Body of pancreas (tissue), 4 donors: Measurements from ENCODE around the gene RSPRY1. TPM values are rescaled to one million over a fixed set of nuclear protein-coding genes. Genes with fewer than 3 reads are reported as not detected.

ENCODE experiments used
- ATAC-seq: fragments of 150-250 bp; one replicate; pipeline ENCODE4 v1.9.1; 2016
- DNase-seq, 4 donors: peaks; one replicate each; pipeline ENCODE4 v3.0.0-alpha.2; 2019
- H3K27ac ChIP-seq, 4 donors: fragments of 200-600 bp; sonication (generic); 1 replicate in 3 of 4; 2 replicates in 1 of 4; pipeline versions ENCODE4 v1.5.1 to v1.6.1; 2016 to 2019; ENCODE audit warnings: mild to moderate bottlenecking in 1 of 4, mixed read lengths in 1 of 4, moderate library complexity in 1 of 4
- H3K27me3 ChIP-seq, 2 donors: fragments of 200-600 bp; sonication (generic); one replicate each; pipeline ENCODE4 v1.6.0; 2016; ENCODE audit warnings: mild to moderate bottlenecking in 1 of 2
- H3K36me3 ChIP-seq, 2 donors: fragments of 200-600 bp; sonication (generic); replicated peaks in 1 of 2; 2 replicates each; pipeline ENCODE4 v1.5.1; 2016; ENCODE audit warnings: low read depth in 2 of 2; ENCODE audit not compliant: insufficient read depth in 1 of 2
- H3K4me1 ChIP-seq: fragments of 200-600 bp; sonication (generic); one replicate; pipeline ENCODE4 v1.6.0; 2016
- H3K4me3 ChIP-seq, 2 donors: fragments of 200-600 bp; sonication (generic); 1 replicate in 1 of 2; 2 replicates in 1 of 2; pipeline ENCODE4 v1.5.1; 2016 to 2019
- H3K9me3 ChIP-seq, 3 donors: fragments of 200-600 bp; sonication (generic); 1 replicate in 2 of 3; 2 replicates in 1 of 3; pipeline ENCODE4 v1.5.1; 2016
- CTCF ChIP-seq, 7 experiments: fragments of 450-650 bp in 4 of 7; fragments of 200-600 bp in 3 of 7; sonication (generic) in 3 of 7; IDR thresholded peaks; one replicate each; pipeline ENCODE4 v1.5.1; 2016 to 2019; ENCODE audit warnings: antibody characterized with exemption in 7 of 7
- POLR2A ChIP-seq, 3 donors: fragments of 450-650 bp; IDR thresholded peaks; one replicate each; pipeline ENCODE4 v1.6.1; 2016; ENCODE audit warnings: antibody characterized with exemption in 3 of 3, mild to moderate bottlenecking in 2 of 3
- WGBS, 2 donors: methylation state at CpG; one replicate each; pipeline ENCODE4 v1.1.5; 2017; 5-methylcytosine and 5-hydroxymethylcytosine counted together
- intact Hi-C: fragments of 100-400 bp; cut with DNase I; formaldehyde crosslinking; loops from one replicate; pipeline ENCODE4 v1.15.1; 2023
- total RNA-seq, 2 donors: library from RNA; depleted of rRNA; stranded (reverse); fragments of >200 nt; gene quantifications; one replicate each; pipeline ENCODE4 v1.1.0, GENCODE V29; 2016

Gene RSPRY1
- total RNA-seq, 2 donors from 2014 or later, result 13.8 to 31.4 TPM

GRCh38 chr16:57145046-57146021, 40.8 kb upstream of the RSPRY1 start:
- Histone ChIP-seq H3K4me3 (no peak overlapping the region), H3K4me1 (peaks cover 16% of the 10 kb centered on the region), H3K27me3 (no peaks in the 10 kb centered on the region), H3K9me3 (no peaks in the 10 kb centered on the region), H3K27ac (no peak overlapping the region), H3K36me3 (no peaks in the 10 kb centered on the region)
- 59 to 74% methylated on average over 4 to 13 of the region's 14 CpGs for WGBS, 2 donors
- no peak for TF ChIP-seq CTCF (IDR thresholded peaks at IDR 0.05)
- no peak for TF ChIP-seq POLR2A (IDR thresholded peaks at IDR 0.05)
- intact Hi-C loops, result no loop called here
- no peak for DNase-seq
- ATAC-seq, result no peak

- no peak overlapping the region for H3K4me3 ChIP-seq
- intact Hi-C loops, result no loop called here
- H3K27ac ChIP-seq, result no peak overlapping the region
- WGBS, 2 donors, result 85 to 89% methylated on average over 7 to 20 of the region's 24 CpGs
- peaks cover 25% of the 10 kb centered on the region for H3K4me1 ChIP-seq
- TF ChIP-seq POLR2A (IDR thresholded peaks at IDR 0.05) (no peak), CTCF (IDR thresholded peaks at IDR 0.05) (no peak)
- ATAC-seq (no peak), DNase-seq (no peak)
- no peaks in the 10 kb centered on the region for H3K9me3 ChIP-seq
- H3K27me3 ChIP-seq, result no peaks in the 10 kb centered on the region
- H3K36me3 ChIP-seq, result no peaks in the 10 kb centered on the region
Measured at GRCh38 chr16:57146040-57146647, 40.0 kb upstream of the RSPRY1 start.

- peaks cover 26% of the 10 kb centered on the region for H3K4me1 ChIP-seq
- intact Hi-C loops, result no loop called here
Measured at GRCh38 chr16:57146735-57147134, 39.4 kb upstream of the RSPRY1 start.

GRCh38 chr16:57147381-57148221, 38.5 kb upstream of the RSPRY1 start:
- H3K36me3 ChIP-seq, result peaks cover 0 to 3% of the 10 kb centered on the region in 2 donors
- H3K4me1 ChIP-seq, result peaks cover 26% of the 10 kb centered on the region
- DNase-seq, result peak in 2 of 4 donors; percentile 16 to 27
- H3K27ac ChIP-seq, result peak overlapping the region in 2 of 4 donors; percentile 2 to 36
- H3K4me3 ChIP-seq, result no peak overlapping the region
- 43 to 45% methylated on average over 14 of the region's 14 CpGs for WGBS, 2 donors
- TF ChIP-seq POLR2A (IDR thresholded peaks at IDR 0.05), result no peak
- no peak for TF ChIP-seq CTCF (IDR thresholded peaks at IDR 0.05)
- H3K27me3 ChIP-seq, result no peaks in the 10 kb centered on the region
- H3K9me3 ChIP-seq, result no peaks in the 10 kb centered on the region
- intact Hi-C loops, result no loop called here
- ATAC-seq, result peak; percentile 16

More at GRCh38 chr16:57146735-57147134, 39.4 kb upstream of the RSPRY1 start:
- Histone ChIP-seq H3K27ac (peak overlapping the region in 1 of 4 donors; percentile 2), H3K27me3 (no peaks in the 10 kb centered on the region), H3K4me3 (no peak overlapping the region), H3K9me3 (no peaks in the 10 kb centered on the region), H3K36me3 (no peaks in the 10 kb centered on the region)
- no peak for TF ChIP-seq POLR2A (IDR thresholded peaks at IDR 0.05)
- TF ChIP-seq CTCF (IDR thresholded peaks at IDR 0.05), result peak in 2 of 7 experiments; percentile 10 to 12
- DNase-seq (no peak), ATAC-seq (no peak)
- WGBS, 2 donors, result 82 to 100% methylated on average over 1 to 5 of the region's 5 CpGs
